Mesenchymal stem cell (in vitro differentiated cells and primary cell): ENCODE measurements around the gene ADRM1.

ENCODE experiments used
- DNase-seq: peaks from one replicate; pipeline ENCODE4 v3.0.0-alpha.2; 2013
- H2AFZ ChIP-seq: one replicate; pipeline ENCODE4 v1.6.1; 2013; ENCODE audit warnings: low read depth, mild to moderate bottlenecking, control low read depth, inconsistent platforms, low read length, moderate library complexity
- H2AK5ac ChIP-seq: 2 replicates; pipeline ENCODE4 v1.6.1; 2013; ENCODE audit warnings: low read length, moderate library complexity, mild to moderate bottlenecking, inconsistent platforms; ENCODE audit not compliant: severe bottlenecking
- H2BK120ac ChIP-seq: one replicate; pipeline ENCODE4 v1.6.1; 2013; ENCODE audit warnings: low read depth, mild to moderate bottlenecking, inconsistent platforms, low read length, moderate library complexity
- H2BK12ac ChIP-seq, 2 experiments: one replicate each; pipeline ENCODE4 v1.6.1; 2013; ENCODE audit warnings: inconsistent platforms in 2 of 2, low read length in 2 of 2, mild to moderate bottlenecking in 2 of 2, moderate library complexity in 2 of 2, control low read depth in 1 of 2
- H2BK15ac ChIP-seq: one replicate; pipeline ENCODE4 v1.6.1; 2013; ENCODE audit warnings: mild to moderate bottlenecking, low read depth, inconsistent platforms; ENCODE audit not compliant: poor library complexity, severe bottlenecking
- H2BK5ac ChIP-seq: 2 replicates; pipeline ENCODE4 v1.6.1; 2013; ENCODE audit warnings: low read depth, mild to moderate bottlenecking, low read length, control low read depth, inconsistent platforms; ENCODE audit not compliant: poor library complexity, severe bottlenecking
- H3K14ac ChIP-seq, 2 experiments: one replicate each; pipeline ENCODE4 v1.6.1; 2013; ENCODE audit warnings: inconsistent platforms in 2 of 2, low read length in 2 of 2, control low read depth in 1 of 2, mild to moderate bottlenecking in 1 of 2, moderate library complexity in 1 of 2
- H3K18ac ChIP-seq, 2 experiments: one replicate each; pipeline ENCODE4 v1.6.1; 2013; ENCODE audit warnings: inconsistent platforms in 2 of 2, low read length in 2 of 2, control low read depth in 1 of 2, low read depth in 1 of 2, mild to moderate bottlenecking in 1 of 2
- H3K23ac ChIP-seq, 2 experiments: one replicate each; pipeline ENCODE4 v1.6.1; 2013; ENCODE audit warnings: inconsistent platforms in 2 of 2, low read length in 2 of 2, mild to moderate bottlenecking in 2 of 2, moderate library complexity in 2 of 2, control low read depth in 1 of 2
- H3K27ac ChIP-seq: 2 replicates; pipeline ENCODE4 v1.5.1; 2013; ENCODE audit warnings: mild to moderate bottlenecking, moderate library complexity, low read length, control low read depth, inconsistent platforms; ENCODE audit not compliant: poor library complexity, severe bottlenecking
- H3K27me3 ChIP-seq, 2 experiments: 2 replicates each; pipeline versions ENCODE4 v1.6.1 to v1.7.0; 2013; ENCODE audit warnings: low read length in 2 of 2, mild to moderate bottlenecking in 2 of 2, moderate library complexity in 2 of 2, control low read depth in 1 of 2, inconsistent platforms in 1 of 2; ENCODE audit not compliant: control insufficient read depth in 1 of 2, insufficient read depth in 1 of 2
- H3K36me3 ChIP-seq, 2 experiments: 2 replicates each; pipeline versions ENCODE4 v1.6.1 to v1.7.0; 2013; ENCODE audit warnings: low read length in 2 of 2, control low read depth in 1 of 2, inconsistent platforms in 1 of 2, low read depth in 1 of 2, mild to moderate bottlenecking in 1 of 2; ENCODE audit not compliant: insufficient read depth in 2 of 2, control insufficient read depth in 1 of 2
- H3K4ac ChIP-seq, 2 experiments: one replicate each; pipeline ENCODE4 v1.6.1; 2013; ENCODE audit warnings: inconsistent platforms in 2 of 2, low read length in 2 of 2, mild to moderate bottlenecking in 2 of 2, moderate library complexity in 2 of 2, control low read depth in 1 of 2, low read depth in 1 of 2
- H3K4me1 ChIP-seq: 2 replicates; pipeline ENCODE4 v1.6.1; 2013; ENCODE audit warnings: low read depth, low read length, control low read depth; ENCODE audit not compliant: control insufficient read depth, insufficient read depth
- H3K4me2 ChIP-seq: 2 replicates; pipeline ENCODE4 v1.6.1; 2013; ENCODE audit warnings: low read length, mild to moderate bottlenecking, inconsistent platforms; ENCODE audit not compliant: poor library complexity, severe bottlenecking
- H3K4me3 ChIP-seq, 2 experiments: 2 replicates each; pipeline versions ENCODE4 v1.5.1 to v1.7.0; 2013; ENCODE audit warnings: low read length in 2 of 2, mild to moderate bottlenecking in 2 of 2, control low read depth in 1 of 2, low read depth in 1 of 2; ENCODE audit not compliant: insufficient read depth in 1 of 2
- H3K79me1 ChIP-seq: replicated peaks from 2 replicates; pipeline ENCODE4 v1.6.1; 2013; ENCODE audit warnings: mild to moderate bottlenecking, control low read depth, low read length, inconsistent platforms; ENCODE audit not compliant: poor library complexity, severe bottlenecking
- H3K9ac ChIP-seq: 2 replicates; pipeline ENCODE4 v1.7.0; 2013; ENCODE audit warnings: mild to moderate bottlenecking, low read length, moderate library complexity
- H3K9me3 ChIP-seq: 2 replicates; pipeline ENCODE4 v1.7.0; 2013; ENCODE audit warnings: mild to moderate bottlenecking, low read length; ENCODE audit not compliant: control insufficient read depth
- H4K8ac ChIP-seq: one replicate; pipeline ENCODE4 v1.6.1; 2013; ENCODE audit warnings: inconsistent platforms, mild to moderate bottlenecking, low read length, moderate library complexity
- H4K91ac ChIP-seq: one replicate; pipeline ENCODE4 v1.6.1; 2013; ENCODE audit warnings: mild to moderate bottlenecking, low read length, inconsistent platforms
- WGBS: methylation state at CpG from one replicate; pipeline ENCODE4 v1.1.7; 2013; ENCODE audit warnings: mixed read lengths; 5-methylcytosine and 5-hydroxymethylcytosine counted together

The ADRM1 gene

GRCh38 chr20:62272200-62272599 lies 30.6 kb upstream of the ADRM1 start:
- peaks cover 45 to 72% of the 10 kb centered on the region in 2 experiments for H3K36me3 ChIP-seq
- no peak overlapping the region for H2BK5ac ChIP-seq
- 96% methylated on average over 10 of the region's 10 CpGs for WGBS
- H3K4me2 ChIP-seq, result no peak overlapping the region
- no peak overlapping the region for H2BK120ac ChIP-seq
- no peak for DNase-seq
- no peaks in the 10 kb centered on the region for H3K9me3 ChIP-seq
- H3K4ac ChIP-seq, result no peak overlapping the region
- no peak overlapping the region for H3K4me3 ChIP-seq
- no peak overlapping the region for H3K27ac ChIP-seq
- H2BK15ac ChIP-seq, result no peak overlapping the region
- no peak overlapping the region for H2AFZ ChIP-seq
- H4K91ac ChIP-seq, result no peak overlapping the region
- H3K18ac ChIP-seq, result no peak overlapping the region
- no peak overlapping the region for H4K8ac ChIP-seq
- no peak overlapping the region for H3K23ac ChIP-seq
- H3K27me3 ChIP-seq, result no peaks in the 10 kb centered on the region
- H2BK12ac ChIP-seq, result no peak overlapping the region
- H3K9ac ChIP-seq, result no peak overlapping the region
- H3K79me1 ChIP-seq, result peaks cover 28% of the 10 kb centered on the region
- no peak overlapping the region for H3K14ac ChIP-seq
- H3K4me1 ChIP-seq, result no peaks in the 10 kb centered on the region
- H2AK5ac ChIP-seq, result no peak overlapping the region

DNA sequence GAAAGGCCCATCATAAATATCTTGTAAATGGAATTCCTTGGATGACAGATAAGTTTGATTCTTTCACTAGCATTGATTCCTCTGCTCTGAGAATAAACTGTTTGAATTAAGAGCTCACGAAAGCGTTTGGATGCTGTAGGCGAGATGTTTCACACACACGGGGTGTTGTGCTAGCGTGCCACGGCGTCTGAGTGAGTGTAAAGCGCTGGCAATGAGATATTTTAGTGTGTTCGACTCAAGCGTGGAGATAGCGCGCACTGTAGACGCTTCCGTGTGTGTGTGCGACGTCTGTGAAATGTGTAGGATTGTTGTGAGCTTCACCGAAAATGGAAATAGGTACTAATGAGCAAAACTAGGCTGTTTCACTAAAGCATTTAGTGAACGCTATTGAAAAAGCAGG lies 29.4 kb upstream of the ADRM1 start:
- Histone ChIP-seq H3K27me3 (no peaks in the 10 kb centered on the region), H3K18ac (no peak overlapping the region), H3K4me2 (no peak overlapping the region), H3K14ac (no peak overlapping the region), H4K91ac (no peak overlapping the region), H3K4me1 (no peaks in the 10 kb centered on the region), H2AK5ac (no peak overlapping the region), H2BK12ac (no peak overlapping the region), H3K9me3 (no peaks in the 10 kb centered on the region), H3K23ac (no peak overlapping the region), H3K4me3 (no peak overlapping the region), H3K27ac (no peak overlapping the region), H3K79me1 (peaks cover 26% of the 10 kb centered on the region), H3K36me3 (peaks cover 45 to 76% of the 10 kb centered on the region in 2 experiments), H2BK15ac (no peak overlapping the region), H2AFZ (no peak overlapping the region), H3K9ac (no peak overlapping the region), H2BK5ac (no peak overlapping the region), H4K8ac (no peak overlapping the region), H2BK120ac (no peak overlapping the region), H3K4ac (no peak overlapping the region)
- DNase-seq, result no peak
- 95% methylated on average over 18 of the region's 18 CpGs for WGBS

- no peak overlapping the region for H2BK15ac ChIP-seq
Observed at GRCh38 chr20:62274332-62274950, 28.4 kb upstream of the ADRM1 start.

DNA sequence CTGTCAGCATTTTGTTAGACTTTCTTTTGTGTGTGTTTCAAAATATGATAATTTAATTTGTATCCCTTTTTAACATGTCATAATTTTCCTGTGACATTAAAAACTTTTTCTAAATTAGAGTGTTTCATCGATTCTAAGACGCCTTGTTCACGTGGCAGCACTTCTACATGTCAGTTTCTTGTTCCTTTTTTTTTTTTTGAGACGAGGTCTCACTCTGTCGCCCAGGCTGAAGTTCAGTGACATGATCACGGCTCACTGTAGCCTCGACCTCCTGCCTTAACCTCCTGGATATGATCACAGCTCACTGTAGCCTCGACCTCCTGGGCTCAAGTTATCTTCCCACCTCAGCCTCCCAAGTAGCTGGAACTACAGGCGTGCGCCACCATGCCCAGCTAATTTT lies 27.6 kb upstream of the ADRM1 start:
- Histone ChIP-seq H3K4me3 (no peak overlapping the region), H3K27me3 (no peaks in the 10 kb centered on the region), H3K4ac (no peak overlapping the region), H2BK120ac (no peak overlapping the region), H3K79me1 (peaks cover 15% of the 10 kb centered on the region), H2BK12ac (no peak overlapping the region), H4K91ac (no peak overlapping the region), H2AK5ac (no peak overlapping the region), H2BK5ac (no peak overlapping the region), H3K23ac (no peak overlapping the region), H4K8ac (no peak overlapping the region), H3K9me3 (no peaks in the 10 kb centered on the region), H3K36me3 (peaks cover 57 to 79% of the 10 kb centered on the region in 2 experiments), H2BK15ac (no peak overlapping the region), H2AFZ (no peak overlapping the region), H3K4me2 (no peak overlapping the region), H3K18ac (no peak overlapping the region), H3K27ac (no peak overlapping the region), H3K4me1 (no peaks in the 10 kb centered on the region), H3K14ac (no peak overlapping the region), H3K9ac (no peak overlapping the region)
- DNase-seq, result no peak
- 92% methylated on average over 10 of the region's 10 CpGs for WGBS

More at GRCh38 chr20:62274332-62274950, 28.4 kb upstream of the ADRM1 start:
- H3K23ac ChIP-seq, result no peak overlapping the region
- no peak for DNase-seq
- H3K27ac ChIP-seq, result no peak overlapping the region
- WGBS, result 90% methylated on average over 13 of the region's 13 CpGs
- no peaks in the 10 kb centered on the region for H3K4me1 ChIP-seq
- no peak overlapping the region for H2BK12ac ChIP-seq
- H4K91ac ChIP-seq, result no peak overlapping the region
- H2AK5ac ChIP-seq, result no peak overlapping the region
- H3K9me3 ChIP-seq, result no peaks in the 10 kb centered on the region
- H3K79me1 ChIP-seq, result peaks cover 21% of the 10 kb centered on the region
- H3K9ac ChIP-seq, result no peak overlapping the region
- H3K18ac ChIP-seq, result no peak overlapping the region
- H3K27me3 ChIP-seq, result no peaks in the 10 kb centered on the region
- peaks cover 50 to 78% of the 10 kb centered on the region in 2 experiments for H3K36me3 ChIP-seq
- no peak overlapping the region for H3K4me3 ChIP-seq
- H2BK5ac ChIP-seq, result no peak overlapping the region
- H3K4me2 ChIP-seq, result no peak overlapping the region
- no peak overlapping the region for H3K14ac ChIP-seq
- no peak overlapping the region for H4K8ac ChIP-seq
- H3K4ac ChIP-seq, result no peak overlapping the region
- no peak overlapping the region for H2AFZ ChIP-seq
- H2BK120ac ChIP-seq, result no peak overlapping the region
